Caco-2 (cell line): ENCODE results near the gene NGLY1. TPM values are rescaled to one million over a fixed set of nuclear protein-coding genes. Genes with fewer than 3 reads are reported as not detected.

Experiments used
- BruUV-seq: library from RNA; stranded (reverse); fragments of 400-500 nt; replicated peaks from 2 replicates; lab custom pipeline; 2021; lab: Mats Ljungman, UMichigan
- CTCF ChIA-PET: fragments of 300-600 bp; sonication (Branson Sonifier 250); formaldehyde crosslinking; loops from one replicate; lab custom pipeline; 2022; ENCODE audit warnings: antibody characterized with exemption; lab: Charles Lee
- POLR2A ChIA-PET: fragments of 300-600 bp; sonication (Branson Sonifier 250); formaldehyde crosslinking; loops from one replicate; lab custom pipeline; 2022; ENCODE audit warnings: antibody characterized with exemption; lab: Charles Lee
- DNase-seq, 2 experiments: peaks; one replicate each; pipeline versions ENCODE4 v3.0.0 to v3.0.0-alpha.2; 2020 to 2022
- H3K27me3 ChIP-seq: replicated peaks from 2 replicates; pipeline ENCODE4 v1.6.0; 2011; ENCODE audit warnings: low read length; ENCODE audit not compliant: control insufficient read depth, insufficient read depth
- H3K36me3 ChIP-seq: 2 replicates; pipeline ENCODE4 v1.5.1; 2011; ENCODE audit warnings: low read length; ENCODE audit not compliant: control insufficient read depth, insufficient read depth
- H3K4me1 ChIP-seq: fragments of 250-450 bp; sonication (Bioruptor Pico); 2 replicates; pipeline ENCODE4 v1.5.1; 2020; ENCODE audit warnings: mild to moderate bottlenecking
- H3K4me3 ChIP-seq: 2 replicates; pipeline ENCODE4 v1.5.1; 2011; ENCODE audit warnings: low read depth, mild to moderate bottlenecking, control low read depth, low read length
- H3K9me3 ChIP-seq: fragments of 250-450 bp; sonication (Bioruptor Pico); 2 replicates; pipeline ENCODE4 v1.5.1; 2020; ENCODE audit warnings: mild to moderate bottlenecking, moderate library complexity
- H3K27ac Mint-ChIP-seq: one replicate; pipeline ENCODE4 v1.8.0; 2022; ENCODE audit warnings: mixed read lengths; ENCODE audit not compliant: unreplicated experiment
- H3K27me3 Mint-ChIP-seq: one replicate; pipeline ENCODE4 v1.8.0; 2022; ENCODE audit warnings: mixed read lengths; ENCODE audit not compliant: insufficient read depth, unreplicated experiment
- H3K36me3 Mint-ChIP-seq: one replicate; pipeline ENCODE4 v1.8.0; 2022; ENCODE audit warnings: mild to moderate bottlenecking, mixed read lengths; ENCODE audit not compliant: insufficient read depth, unreplicated experiment
- H3K4me1 Mint-ChIP-seq: one replicate; pipeline ENCODE4 v1.8.0; 2022; ENCODE audit warnings: low read depth, mixed read lengths; ENCODE audit not compliant: unreplicated experiment
- H3K4me3 Mint-ChIP-seq: one replicate; pipeline ENCODE4 v1.8.0; 2022; ENCODE audit warnings: mild to moderate bottlenecking, moderate library complexity, mixed read lengths; ENCODE audit not compliant: unreplicated experiment
- H3K9me3 Mint-ChIP-seq: one replicate; pipeline ENCODE4 v1.8.0; 2022; ENCODE audit warnings: mixed read lengths; ENCODE audit not compliant: unreplicated experiment
- intact Hi-C: fragments of 100-400 bp; cut with micrococcal nuclease; formaldehyde crosslinking; loops from one replicate; pipeline ENCODE4 v1.10.0; 2022; ENCODE audit not compliant: unreplicated experiment
- total RNA-seq: library from RNA; stranded (reverse); gene quantifications from 2 replicates; pipeline ENCODE4 v1.2.3, GENCODE V29; 2022
- TF ChIP-seq, protein P1 (sequence below), 2 experiments: fragments of 200-600 bp in 1 of 2; IDR thresholded peaks; 1 replicate in 1 of 2; 2 replicates in 1 of 2; pipeline versions ENCODE4 v1.5.1 to v1.8.0; 2011 to 2022; ENCODE audit warnings: antibody characterized with exemption in 1 of 2, control low read depth in 1 of 2, inconsistent platforms in 1 of 2, low read depth in 1 of 2, low read length in 1 of 2, mild to moderate bottlenecking in 1 of 2, moderate library complexity in 1 of 2; ENCODE audit not compliant: insufficient read depth in 1 of 2, severe bottlenecking in 1 of 2, unreplicated experiment in 1 of 2

The NGLY1 gene
- total RNA-seq, 1 experiment from 2014 or later = 27.1 TPM

- Mint-ChIP-seq H3K27me3 (no peaks in the 10 kb centered on the region), H3K4me1 (peaks cover 6% of the 10 kb centered on the region), H3K4me3 (no peak overlapping the region), H3K36me3 (peaks cover 22% of the 10 kb centered on the region), H3K9me3 (no peaks in the 10 kb centered on the region), H3K27ac (no peak overlapping the region)
- BruUV-seq = no TSS peak
- Histone ChIP-seq H3K4me3 (no peak overlapping the region), H3K27me3 (no peaks in the 10 kb centered on the region), H3K9me3 (no peaks in the 10 kb centered on the region), H3K36me3 (no peaks in the 10 kb centered on the region), H3K4me1 (peaks cover 8% of the 10 kb centered on the region)
- intact Hi-C loops = no loop called here
- POLR2A ChIA-PET = no interaction called here
- TF ChIP-seq, protein P1, sequence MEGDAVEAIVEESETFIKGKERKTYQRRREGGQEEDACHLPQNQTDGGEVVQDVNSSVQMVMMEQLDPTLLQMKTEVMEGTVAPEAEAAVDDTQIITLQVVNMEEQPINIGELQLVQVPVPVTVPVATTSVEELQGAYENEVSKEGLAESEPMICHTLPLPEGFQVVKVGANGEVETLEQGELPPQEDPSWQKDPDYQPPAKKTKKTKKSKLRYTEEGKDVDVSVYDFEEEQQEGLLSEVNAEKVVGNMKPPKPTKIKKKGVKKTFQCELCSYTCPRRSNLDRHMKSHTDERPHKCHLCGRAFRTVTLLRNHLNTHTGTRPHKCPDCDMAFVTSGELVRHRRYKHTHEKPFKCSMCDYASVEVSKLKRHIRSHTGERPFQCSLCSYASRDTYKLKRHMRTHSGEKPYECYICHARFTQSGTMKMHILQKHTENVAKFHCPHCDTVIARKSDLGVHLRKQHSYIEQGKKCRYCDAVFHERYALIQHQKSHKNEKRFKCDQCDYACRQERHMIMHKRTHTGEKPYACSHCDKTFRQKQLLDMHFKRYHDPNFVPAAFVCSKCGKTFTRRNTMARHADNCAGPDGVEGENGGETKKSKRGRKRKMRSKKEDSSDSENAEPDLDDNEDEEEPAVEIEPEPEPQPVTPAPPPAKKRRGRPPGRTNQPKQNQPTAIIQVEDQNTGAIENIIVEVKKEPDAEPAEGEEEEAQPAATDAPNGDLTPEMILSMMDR (IDR thresholded peaks at IDR 0.05; ENCODE audit: insufficient read depth in 1 of 2, low read depth in 1 of 2, low read length in 1 of 2, severe bottlenecking in 1 of 2, unreplicated experiment in 1 of 2) = no peak
- CTCF ChIA-PET = no interaction called here
- DNase-seq = no peak
Observed at GRCh38 chr3:25781145-25781757, 2.0 kb downstream of the NGLY1 start.

- Mint-ChIP-seq H3K9me3 (no peaks in the 10 kb centered on the region), H3K27ac (no peak overlapping the region), H3K27me3 (no peaks in the 10 kb centered on the region), H3K36me3 (peaks cover 22% of the 10 kb centered on the region), H3K4me1 (peaks cover 6% of the 10 kb centered on the region), H3K4me3 (no peak overlapping the region)
- BruUV-seq = no TSS peak
- TF ChIP-seq, protein P1 (IDR thresholded peaks at IDR 0.05; ENCODE audit: insufficient read depth in 1 of 2, low read depth in 1 of 2, low read length in 1 of 2, severe bottlenecking in 1 of 2, unreplicated experiment in 1 of 2) = no peak
- intact Hi-C loops = no loop called here
- Histone ChIP-seq H3K27me3 (no peaks in the 10 kb centered on the region), H3K9me3 (no peaks in the 10 kb centered on the region), H3K4me1 (peaks cover 8% of the 10 kb centered on the region), H3K36me3 (no peaks in the 10 kb centered on the region), H3K4me3 (no peak overlapping the region)
- DNase-seq = no peak
- POLR2A ChIA-PET = no interaction called here
- CTCF ChIA-PET = no interaction called here
Observed at GRCh38 chr3:25780618-25781017, 2.6 kb downstream of the NGLY1 start.

DNA sequence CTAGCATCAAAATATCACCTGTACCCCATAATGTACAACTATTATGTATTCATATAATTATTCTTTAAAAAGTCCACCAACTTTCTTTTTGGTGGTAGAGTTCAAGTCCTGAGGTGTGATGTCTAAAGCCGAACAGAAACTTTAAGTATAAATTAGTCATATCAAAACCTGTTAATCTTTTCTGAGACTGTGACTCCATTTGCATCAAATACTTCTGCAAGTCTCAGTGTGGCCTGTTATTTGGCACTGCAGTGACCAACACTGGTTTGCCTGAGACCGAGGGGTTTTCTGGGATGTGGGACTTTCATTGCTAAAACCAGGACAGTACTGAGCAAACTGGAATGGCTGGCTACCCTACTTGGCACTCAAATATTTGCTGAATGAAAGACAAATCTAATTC, 7.3 kb downstream of the NGLY1 start:
- H3K27me3 Mint-ChIP-seq = no peaks in the 10 kb centered on the region
- Histone ChIP-seq H3K9me3 (0 out of 2 replicates have a peak, but pooled peaks cover 4% of the 10 kb centered on the region), H3K4me1 (no peaks in the 10 kb centered on the region), H3K27me3 (no peaks in the 10 kb centered on the region), H3K36me3 (peaks cover 3% of the 10 kb centered on the region), H3K4me3 (no peak overlapping the region)
- H3K36me3 Mint-ChIP-seq = peaks cover 57% of the 10 kb centered on the region
- no peak overlapping the region for H3K4me3 Mint-ChIP-seq
- peaks cover 23% of the 10 kb centered on the region for H3K9me3 Mint-ChIP-seq
- DNase-seq = no peak
- TF ChIP-seq, protein P1 (IDR thresholded peaks at IDR 0.05; ENCODE audit: insufficient read depth in 1 of 2, low read depth in 1 of 2, low read length in 1 of 2, severe bottlenecking in 1 of 2, unreplicated experiment in 1 of 2) = no peak
- ChIA-PET POLR2A (no interaction called here), CTCF (no interaction called here)
- intact Hi-C loops = no loop called here
- no TSS peak for BruUV-seq
- H3K4me1 Mint-ChIP-seq = no peaks in the 10 kb centered on the region
- H3K27ac Mint-ChIP-seq = no peak overlapping the region
